Mammary epithelial cell (primary cell): Measurements from ENCODE around the gene WNT7B.

Experiments used
- EZH2 ChIP-seq: IDR thresholded peaks from 2 replicates; pipeline ENCODE4 v1.6.1; 2012; ENCODE audit warnings: low read length, inconsistent platforms, borderline replicate concordance
- TF ChIP-seq, protein P1 (sequence below), 2 donors: IDR thresholded peaks in 1 of 2; conservative IDR thresholded peaks in 1 of 2; 2 replicates each; pipeline ENCODE4 v1.5.1; 2011 to 2012; ENCODE audit warnings: inconsistent platforms in 2 of 2, low read length in 2 of 2, mild to moderate bottlenecking in 2 of 2, control low read depth in 1 of 2, low read depth in 1 of 2; ENCODE audit not compliant: insufficient read depth in 1 of 2; ENCODE audit errors: extremely low read depth in 1 of 2

- TF ChIP-seq, protein P1, sequence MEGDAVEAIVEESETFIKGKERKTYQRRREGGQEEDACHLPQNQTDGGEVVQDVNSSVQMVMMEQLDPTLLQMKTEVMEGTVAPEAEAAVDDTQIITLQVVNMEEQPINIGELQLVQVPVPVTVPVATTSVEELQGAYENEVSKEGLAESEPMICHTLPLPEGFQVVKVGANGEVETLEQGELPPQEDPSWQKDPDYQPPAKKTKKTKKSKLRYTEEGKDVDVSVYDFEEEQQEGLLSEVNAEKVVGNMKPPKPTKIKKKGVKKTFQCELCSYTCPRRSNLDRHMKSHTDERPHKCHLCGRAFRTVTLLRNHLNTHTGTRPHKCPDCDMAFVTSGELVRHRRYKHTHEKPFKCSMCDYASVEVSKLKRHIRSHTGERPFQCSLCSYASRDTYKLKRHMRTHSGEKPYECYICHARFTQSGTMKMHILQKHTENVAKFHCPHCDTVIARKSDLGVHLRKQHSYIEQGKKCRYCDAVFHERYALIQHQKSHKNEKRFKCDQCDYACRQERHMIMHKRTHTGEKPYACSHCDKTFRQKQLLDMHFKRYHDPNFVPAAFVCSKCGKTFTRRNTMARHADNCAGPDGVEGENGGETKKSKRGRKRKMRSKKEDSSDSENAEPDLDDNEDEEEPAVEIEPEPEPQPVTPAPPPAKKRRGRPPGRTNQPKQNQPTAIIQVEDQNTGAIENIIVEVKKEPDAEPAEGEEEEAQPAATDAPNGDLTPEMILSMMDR (conservative IDR thresholded peaks at IDR 0.05 in 1 of 2, IDR thresholded peaks at IDR 0.05 in 1 of 2; ENCODE audit: extremely low read depth in 1 of 2, insufficient read depth in 1 of 2, low read depth in 1 of 2, low read length in 2 of 2) = no peak
- no peak for TF ChIP-seq EZH2
Observed at GRCh38 chr22:45946805-45947600, 30.0 kb downstream of the WNT7B start.
